ENCODE measurements around the gene GRIN3B.

DNA sequence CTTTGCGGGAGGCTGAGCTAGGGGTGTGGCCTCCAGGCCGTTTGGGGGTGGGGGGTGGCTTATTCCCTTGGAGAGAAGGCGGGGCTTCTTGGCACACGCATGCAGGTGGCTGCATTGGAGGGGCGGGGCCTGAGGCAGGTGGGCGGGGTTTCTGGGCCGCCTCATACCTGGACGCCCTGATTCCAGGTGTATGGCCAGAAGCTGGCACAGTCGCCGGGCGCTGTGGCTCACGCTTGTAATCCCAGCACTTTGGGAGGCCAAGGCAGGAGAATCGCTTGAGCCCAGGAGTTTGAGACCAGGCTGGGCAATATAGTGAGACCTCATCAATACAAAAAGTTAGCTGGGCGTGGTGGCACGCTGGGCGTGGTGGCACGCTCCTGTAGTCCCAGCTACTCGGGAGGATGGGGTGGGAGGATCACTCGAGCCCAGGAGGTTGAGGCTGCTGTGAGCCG lies 47.5 kb downstream of the GRIN3B start:
- TF ChIP-seq POLR2AphosphoS5 (IDR thresholded peaks at IDR 0.05; ENCODE audit: low read depth, low read length): no peak
- TF ChIP-seq TAF1 (IDR thresholded peaks at IDR 0.05; ENCODE audit: borderline replicate concordance, insufficient read depth, low read length): no peak
- no peak for TF ChIP-seq FOXP2 (optimal IDR thresholded peaks at IDR 0.05; ENCODE audit: borderline replicate concordance, extremely low read depth, extremely low read length, insufficient read depth)
